ENCODE measurements around the gene RPUSD2.

RPUSD2 gene

GRCh38 chr15:40569129-40569953, at the start of gene RPUSD2:
TSS of gene RPUSD2 (plus strand) at chr15:40569299. CDS start at chr15:40569338, 39 bp downstream.
- DNase-seq, result peak; percentile 31

GRCh38 chr15:40523611-40524010, 45.5 kb upstream of the RPUSD2 start:
- DNase-seq, result no peak

- DNase-seq, result no peak
These were observed 43.2 kb upstream of the RPUSD2 start for GRCh38 chr15:40525855-40526254.

GRCh38 chr15:40528801-40529200, 40.3 kb upstream of the RPUSD2 start:
- DNase-seq, result no peak

GRCh38 chr15:40533763-40534364, 35.2 kb upstream of the RPUSD2 start:
- no peak for DNase-seq

GRCh38 chr15:40534371-40534770, 34.7 kb upstream of the RPUSD2 start:
- no peak for DNase-seq

- DNase-seq, result no peak
These were observed 32.6 kb upstream of the RPUSD2 start for GRCh38 chr15:40536501-40536900.

- no peak for DNase-seq
These were observed 30.1 kb upstream of the RPUSD2 start for GRCh38 chr15:40538976-40539375.

GRCh38 chr15:40543082-40543481, 26.0 kb upstream of the RPUSD2 start:
- DNase-seq, result no peak

- no peak for DNase-seq
These were observed 25.3 kb upstream of the RPUSD2 start for GRCh38 chr15:40543631-40544294.

GRCh38 chr15:40545457-40545856, 23.6 kb upstream of the RPUSD2 start:
- no peak for DNase-seq

GRCh38 chr15:40548610-40549009, 20.5 kb upstream of the RPUSD2 start:
- DNase-seq, result no peak

- DNase-seq, result peak; percentile 11
These were observed 19.2 kb upstream of the RPUSD2 start for GRCh38 chr15:40549894-40550293.

- DNase-seq, result no peak
These were observed 18.6 kb upstream of the RPUSD2 start for GRCh38 chr15:40550341-40551037.

- DNase-seq, result no peak
These were observed 15.0 kb upstream of the RPUSD2 start for GRCh38 chr15:40554161-40554525.

GRCh38 chr15:40555876-40556275, 13.2 kb upstream of the RPUSD2 start:
- no peak for DNase-seq

GRCh38 chr15:40558952-40559742, 10.0 kb upstream of the RPUSD2 start:
- no peak for DNase-seq

- DNase-seq, result no peak
These were observed 6.4 kb upstream of the RPUSD2 start for GRCh38 chr15:40562691-40563090.

- DNase-seq, result no peak
These were observed 5.7 kb upstream of the RPUSD2 start for GRCh38 chr15:40563426-40563825.

GRCh38 chr15:40564591-40565332, 4.3 kb upstream of the RPUSD2 start, which contains the start of gene CCDC32:
TSS of gene CCDC32 (minus strand) at chr15:40565042. CDS start at chr15:40563015, 2,027 bp downstream.
- peak; percentile 75 for DNase-seq

All from NCI-H2029 treated with DMSO at 0.1 percent for 48 hours (cell line).